Osteoblast (primary cell): Measurements from ENCODE around the gene FBXL17. TPM values are rescaled to one million over a fixed set of nuclear protein-coding genes. Genes with fewer than 3 reads are reported as not detected.

ENCODE experiments used
- DNase-seq: peaks from one replicate; pipeline ENCODE4 v3.0.0; 2011; ENCODE audit warnings: low spot score, mixed read lengths; ENCODE audit not compliant: insufficient read length; ENCODE audit errors: missing footprints
- H2AFZ ChIP-seq: 2 replicates; pipeline ENCODE4 v1.6.0; 2011; ENCODE audit warnings: mild to moderate bottlenecking, low read length
- H3K27ac ChIP-seq: 2 replicates; pipeline ENCODE4 v1.5.1; 2011; ENCODE audit warnings: mild to moderate bottlenecking, low read depth, low read length, moderate library complexity
- H3K27me3 ChIP-seq: 2 replicates; pipeline ENCODE4 v1.6.0; 2012; ENCODE audit warnings: mild to moderate bottlenecking, control low read depth, inconsistent platforms, low read length, moderate library complexity; ENCODE audit not compliant: insufficient read depth
- H3K36me3 ChIP-seq: 2 replicates; pipeline ENCODE4 v1.5.1; 2011; ENCODE audit warnings: mild to moderate bottlenecking, low read length, control low read depth, moderate library complexity; ENCODE audit not compliant: insufficient read depth
- H3K4me1 ChIP-seq: 2 replicates; pipeline ENCODE4 v1.5.1; 2011; ENCODE audit warnings: mild to moderate bottlenecking, low read length, control low read depth, moderate library complexity; ENCODE audit not compliant: insufficient read depth
- H3K4me2 ChIP-seq: 2 replicates; pipeline ENCODE4 v1.6.0; 2011; ENCODE audit warnings: mild to moderate bottlenecking, low read length; ENCODE audit not compliant: insufficient read depth
- H3K4me3 ChIP-seq: fragments of 200-600 bp; sonication (generic); 3 replicates; pipeline ENCODE4 v1.5.1; 2012; ENCODE audit warnings: mild to moderate bottlenecking, low read length, inconsistent platforms; ENCODE audit not compliant: insufficient read depth
- H3K79me2 ChIP-seq: 2 replicates; pipeline ENCODE4 v1.6.0; 2012; ENCODE audit warnings: mild to moderate bottlenecking, low read length, control low read depth, inconsistent platforms; ENCODE audit not compliant: insufficient read depth
- H3K9me3 ChIP-seq: 2 replicates; pipeline ENCODE4 v1.5.1; 2011; ENCODE audit warnings: low read depth, low read length, control low read depth
- H4K20me1 ChIP-seq: 2 replicates; pipeline ENCODE4 v1.6.0; 2012; ENCODE audit warnings: mild to moderate bottlenecking, low read length, control low read depth; ENCODE audit not compliant: insufficient read depth
- total RNA-seq: library from RNA; depleted of rRNA; stranded (reverse); fragments of >200 nt; gene quantifications from 2 replicates; pipeline ENCODE4 v1.2.3, GENCODE V29; 2012
- TF ChIP-seq, protein P1 (sequence below): IDR thresholded peaks from 2 replicates; pipeline ENCODE4 v1.5.1; 2011; ENCODE audit warnings: mild to moderate bottlenecking, low read depth, low read length, moderate library complexity; ENCODE audit errors: extremely low read depth

Gene FBXL17
- total RNA-seq, 1 donor, result 19.5 TPM

DNA sequence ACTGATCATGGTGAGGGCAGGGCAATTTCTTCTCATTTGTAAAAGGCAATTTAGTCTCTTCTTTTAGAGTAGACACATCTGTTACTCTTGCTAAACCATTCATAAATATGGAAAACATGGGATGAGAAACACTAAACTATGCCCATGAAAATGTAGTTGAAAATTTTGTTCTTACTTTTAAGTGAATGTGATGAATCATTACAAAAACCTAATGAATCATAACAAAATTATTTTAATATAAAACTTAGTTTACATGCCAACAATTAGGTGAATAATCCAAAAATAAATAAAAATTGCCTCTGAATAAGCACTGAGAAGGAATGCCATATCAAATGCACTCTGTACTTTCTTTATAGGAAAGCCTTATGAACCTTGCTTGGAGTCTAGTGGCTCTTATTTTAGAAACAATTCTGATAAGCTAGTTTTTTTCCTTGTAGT is 413.5 kb downstream of the FBXL17 start:
- Histone ChIP-seq H3K27ac (peak overlapping the region; percentile 42), H4K20me1 (peaks cover 2% of the 10 kb centered on the region), H3K4me2 (peak overlapping the region; percentile 54), H3K4me1 (peaks cover 23% of the 10 kb centered on the region), H3K9me3 (no peaks in the 10 kb centered on the region), H2AFZ (no peak overlapping the region), H3K4me3 (no peak overlapping the region), H3K79me2 (no peaks in the 10 kb centered on the region), H3K27me3 (no peaks in the 10 kb centered on the region), H3K36me3 (no peaks in the 10 kb centered on the region)
- no peak for DNase-seq
- TF ChIP-seq, protein P1, sequence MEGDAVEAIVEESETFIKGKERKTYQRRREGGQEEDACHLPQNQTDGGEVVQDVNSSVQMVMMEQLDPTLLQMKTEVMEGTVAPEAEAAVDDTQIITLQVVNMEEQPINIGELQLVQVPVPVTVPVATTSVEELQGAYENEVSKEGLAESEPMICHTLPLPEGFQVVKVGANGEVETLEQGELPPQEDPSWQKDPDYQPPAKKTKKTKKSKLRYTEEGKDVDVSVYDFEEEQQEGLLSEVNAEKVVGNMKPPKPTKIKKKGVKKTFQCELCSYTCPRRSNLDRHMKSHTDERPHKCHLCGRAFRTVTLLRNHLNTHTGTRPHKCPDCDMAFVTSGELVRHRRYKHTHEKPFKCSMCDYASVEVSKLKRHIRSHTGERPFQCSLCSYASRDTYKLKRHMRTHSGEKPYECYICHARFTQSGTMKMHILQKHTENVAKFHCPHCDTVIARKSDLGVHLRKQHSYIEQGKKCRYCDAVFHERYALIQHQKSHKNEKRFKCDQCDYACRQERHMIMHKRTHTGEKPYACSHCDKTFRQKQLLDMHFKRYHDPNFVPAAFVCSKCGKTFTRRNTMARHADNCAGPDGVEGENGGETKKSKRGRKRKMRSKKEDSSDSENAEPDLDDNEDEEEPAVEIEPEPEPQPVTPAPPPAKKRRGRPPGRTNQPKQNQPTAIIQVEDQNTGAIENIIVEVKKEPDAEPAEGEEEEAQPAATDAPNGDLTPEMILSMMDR, result no peak

DNA sequence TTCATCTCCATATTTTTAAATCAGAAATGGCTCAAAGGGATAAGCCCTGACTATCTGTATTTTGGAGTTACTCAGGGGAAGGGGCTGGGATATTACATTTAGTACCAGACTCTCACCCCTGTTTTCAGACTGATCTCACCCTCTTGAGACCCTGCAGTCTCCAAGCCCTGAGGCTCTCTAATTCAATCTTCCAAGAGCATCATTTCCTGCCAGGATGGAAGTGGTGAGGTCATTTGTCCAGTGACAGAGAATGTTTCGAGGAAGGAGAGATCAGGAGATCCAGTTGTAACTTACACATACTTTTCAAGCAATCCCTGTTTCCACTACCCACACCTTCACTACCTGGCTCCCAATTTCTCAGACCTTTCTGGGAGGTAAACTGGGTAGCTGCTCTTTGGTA is 415.7 kb downstream of the FBXL17 start:
- Histone ChIP-seq H3K4me1 (peaks cover 23% of the 10 kb centered on the region), H3K9me3 (no peaks in the 10 kb centered on the region), H3K36me3 (no peaks in the 10 kb centered on the region), H3K4me3 (no peak overlapping the region), H4K20me1 (peaks cover 2% of the 10 kb centered on the region), H3K27ac (no peak overlapping the region), H2AFZ (no peak overlapping the region), H3K27me3 (no peaks in the 10 kb centered on the region), H3K4me2 (no peak overlapping the region), H3K79me2 (no peaks in the 10 kb centered on the region)
- TF ChIP-seq, protein P1, result no peak
- no peak for DNase-seq

DNA sequence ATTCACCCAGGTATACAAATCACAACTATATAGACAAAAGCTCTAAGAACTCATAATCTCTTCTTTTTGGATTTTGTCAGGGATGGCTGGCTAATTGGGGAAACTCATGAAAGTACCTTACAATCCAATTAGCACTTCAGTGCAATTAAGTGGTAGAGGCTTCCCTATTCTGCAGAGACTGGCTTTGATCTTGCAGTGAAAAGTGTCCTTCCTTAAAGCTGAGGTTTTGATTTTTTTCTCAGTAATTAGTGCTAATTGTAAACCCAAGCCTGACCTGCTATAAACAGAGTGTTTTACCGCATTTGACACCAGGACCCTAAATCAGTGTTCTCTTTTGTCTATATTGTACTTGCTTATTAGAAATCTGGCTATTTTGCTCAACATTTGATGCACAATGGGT is 417.2 kb downstream of the FBXL17 start:
- H3K36me3 ChIP-seq, result no peaks in the 10 kb centered on the region
- H4K20me1 ChIP-seq, result peaks cover 2% of the 10 kb centered on the region
- no peak overlapping the region for H3K4me2 ChIP-seq
- no peaks in the 10 kb centered on the region for H3K9me3 ChIP-seq
- TF ChIP-seq, protein P1, result no peak
- H3K79me2 ChIP-seq, result no peaks in the 10 kb centered on the region
- no peak for DNase-seq
- H3K4me3 ChIP-seq, result no peak overlapping the region
- H3K4me1 ChIP-seq, result peaks cover 18% of the 10 kb centered on the region
- no peak overlapping the region for H3K27ac ChIP-seq
- H3K27me3 ChIP-seq, result no peaks in the 10 kb centered on the region
- no peak overlapping the region for H2AFZ ChIP-seq

DNA sequence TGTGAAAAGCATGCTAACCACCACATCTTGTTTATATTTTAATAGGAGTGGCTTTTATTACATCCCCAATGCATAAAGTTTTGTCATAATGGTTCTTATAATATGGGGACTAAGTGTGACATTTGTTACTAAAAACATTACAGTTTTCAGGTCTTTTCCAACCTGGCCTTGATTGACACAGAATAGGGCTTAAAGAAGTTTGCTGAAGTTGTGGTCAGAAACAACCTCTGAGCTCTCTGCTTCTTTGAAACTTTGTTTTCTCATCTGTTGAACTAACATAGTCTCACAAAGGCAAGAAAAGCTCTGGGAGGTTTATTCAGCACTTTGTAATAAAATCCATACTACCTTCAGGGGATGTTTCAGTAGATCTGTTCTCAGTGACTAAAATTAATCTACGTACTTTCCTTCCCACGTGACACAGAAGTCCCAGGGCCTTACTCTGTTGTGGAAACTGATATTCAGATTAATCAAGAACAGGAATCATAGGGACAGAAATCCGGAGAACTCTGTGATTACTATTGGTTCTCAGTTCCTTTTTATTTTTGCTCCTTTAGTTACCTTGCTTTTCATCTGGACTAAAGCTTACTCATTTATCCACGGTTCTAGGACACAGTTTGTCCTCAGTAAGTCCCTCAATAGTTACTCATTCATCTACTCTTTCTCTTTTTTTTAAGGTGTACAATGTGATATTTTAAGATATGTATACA is 422.2 kb downstream of the FBXL17 start:
- H2AFZ ChIP-seq, result no peak overlapping the region
- H3K79me2 ChIP-seq, result no peaks in the 10 kb centered on the region
- H3K27me3 ChIP-seq, result no peaks in the 10 kb centered on the region
- no peaks in the 10 kb centered on the region for H3K36me3 ChIP-seq
- H3K9me3 ChIP-seq, result no peaks in the 10 kb centered on the region
- no peak for DNase-seq
- H4K20me1 ChIP-seq, result no peaks in the 10 kb centered on the region
- H3K4me1 ChIP-seq, result no peaks in the 10 kb centered on the region
- TF ChIP-seq, protein P1, result no peak
- H3K4me3 ChIP-seq, result no peak overlapping the region
- no peak overlapping the region for H3K27ac ChIP-seq
- H3K4me2 ChIP-seq, result no peak overlapping the region
